HG02943 (cell line): ENCODE results near the gene DCTN5.

Experiments used
- ATAC-seq: cut with Tn5 transposase; IDR thresholded peaks from one replicate; pipeline ENCODE4 v1.9.1; 2021; ENCODE audit warnings: mild to moderate bottlenecking, low read depth, moderate library complexity; ENCODE audit not compliant: unreplicated experiment

Gene DCTN5

GRCh38 chr16:23724096-23724784 lies 83.0 kb downstream of the DCTN5 start:
- ATAC-seq, result no peak

GRCh38 chr16:23724785-23725131 lies 83.5 kb downstream of the DCTN5 start:
- no peak for ATAC-seq

GRCh38 chr16:23726710-23727109 lies 85.4 kb downstream of the DCTN5 start:
- no peak for ATAC-seq
